Activated CD4-positive, alpha-beta memory T cell treated with anti-CD3 and anti-CD28 coated beads for 36 hours (primary cell): ENCODE measurements around the gene PIGQ. TPM values are rescaled to one million over a fixed set of nuclear protein-coding genes. Genes with fewer than 3 reads are reported as not detected.

Experiments
- CTCF ChIA-PET: fragments of 350-600 bp; sonication (Branson Sonifier 250); formaldehyde crosslinking; loops from one replicate; lab custom pipeline; 2021; ENCODE audit warnings: antibody characterized with exemption, inconsistent platforms; lab: Charles Lee
- POLR2A ChIA-PET: fragments of 350-600 bp; sonication (Branson Sonifier 250); formaldehyde crosslinking; loops from one replicate; lab custom pipeline; 2021; ENCODE audit warnings: antibody characterized with exemption; lab: Charles Lee
- DNase-seq: peaks from one replicate; pipeline ENCODE4 v3.0.0-alpha.2; 2020
- H3K27ac Mint-ChIP-seq: one replicate; pipeline ENCODE4 v1.8.0; 2021; ENCODE audit warnings: mixed read lengths
- H3K27me3 Mint-ChIP-seq: one replicate; pipeline ENCODE4 v1.8.0; 2021; ENCODE audit warnings: mixed read lengths
- H3K36me3 Mint-ChIP-seq: one replicate; pipeline ENCODE4 v1.8.0; 2021; ENCODE audit warnings: mixed read lengths
- H3K4me1 Mint-ChIP-seq: one replicate; pipeline ENCODE4 v1.8.0; 2021; ENCODE audit warnings: low read depth, mixed read lengths
- H3K4me3 Mint-ChIP-seq: one replicate; pipeline ENCODE4 v1.8.0; 2021; ENCODE audit warnings: mild to moderate bottlenecking, mixed read lengths
- H3K9me3 Mint-ChIP-seq: one replicate; pipeline ENCODE4 v1.8.0; 2021; ENCODE audit warnings: mixed read lengths
- intact Hi-C: fragments of 100-400 bp; cut with micrococcal nuclease; formaldehyde crosslinking; loops from one replicate; pipeline ENCODE4 v1.15.1; 2023
- total RNA-seq, 2 experiments: library from RNA; stranded (reverse); gene quantifications; one replicate each; pipeline ENCODE4 v1.2.3, GENCODE V29; 2021

Gene PIGQ
- total RNA-seq, 2 experiments from 2014 or later = 24.2 to 26.2 TPM

GRCh38 chr16:626787-627453 lies 57.2 kb downstream of the PIGQ start:
- Mint-ChIP-seq H3K27me3 (no peaks in the 10 kb centered on the region), H3K36me3 (no peaks in the 10 kb centered on the region), H3K27ac (no peak overlapping the region), H3K4me3 (no peak overlapping the region), H3K4me1 (no peaks in the 10 kb centered on the region), H3K9me3 (no peaks in the 10 kb centered on the region)
- DNase-seq = no peak
- intact Hi-C loops = no loop called here
- POLR2A ChIA-PET = no interaction called here
- CTCF ChIA-PET = no interaction called here

- no peaks in the 10 kb centered on the region for H3K4me1 Mint-ChIP-seq
- POLR2A ChIA-PET = no interaction called here
- no peaks in the 10 kb centered on the region for H3K36me3 Mint-ChIP-seq
- CTCF ChIA-PET = no interaction called here
- no peak for DNase-seq
- H3K9me3 Mint-ChIP-seq = no peaks in the 10 kb centered on the region
- H3K27ac Mint-ChIP-seq = no peak overlapping the region
- intact Hi-C loops = no loop called here
- H3K4me3 Mint-ChIP-seq = no peak overlapping the region
- no peaks in the 10 kb centered on the region for H3K27me3 Mint-ChIP-seq
Measured at GRCh38 chr16:627454-628239, 57.9 kb downstream of the PIGQ start.

- H3K9me3 Mint-ChIP-seq = no peaks in the 10 kb centered on the region
- H3K27ac Mint-ChIP-seq = no peak overlapping the region
- H3K4me3 Mint-ChIP-seq = no peak overlapping the region
- no peaks in the 10 kb centered on the region for H3K4me1 Mint-ChIP-seq
- no peaks in the 10 kb centered on the region for H3K27me3 Mint-ChIP-seq
- ChIA-PET POLR2A (no interaction called here), CTCF (no interaction called here)
- H3K36me3 Mint-ChIP-seq = no peaks in the 10 kb centered on the region
- DNase-seq = no peak
- intact Hi-C loops = no loop called here
Measured at GRCh38 chr16:628321-629061, 58.7 kb downstream of the PIGQ start.

DNA sequence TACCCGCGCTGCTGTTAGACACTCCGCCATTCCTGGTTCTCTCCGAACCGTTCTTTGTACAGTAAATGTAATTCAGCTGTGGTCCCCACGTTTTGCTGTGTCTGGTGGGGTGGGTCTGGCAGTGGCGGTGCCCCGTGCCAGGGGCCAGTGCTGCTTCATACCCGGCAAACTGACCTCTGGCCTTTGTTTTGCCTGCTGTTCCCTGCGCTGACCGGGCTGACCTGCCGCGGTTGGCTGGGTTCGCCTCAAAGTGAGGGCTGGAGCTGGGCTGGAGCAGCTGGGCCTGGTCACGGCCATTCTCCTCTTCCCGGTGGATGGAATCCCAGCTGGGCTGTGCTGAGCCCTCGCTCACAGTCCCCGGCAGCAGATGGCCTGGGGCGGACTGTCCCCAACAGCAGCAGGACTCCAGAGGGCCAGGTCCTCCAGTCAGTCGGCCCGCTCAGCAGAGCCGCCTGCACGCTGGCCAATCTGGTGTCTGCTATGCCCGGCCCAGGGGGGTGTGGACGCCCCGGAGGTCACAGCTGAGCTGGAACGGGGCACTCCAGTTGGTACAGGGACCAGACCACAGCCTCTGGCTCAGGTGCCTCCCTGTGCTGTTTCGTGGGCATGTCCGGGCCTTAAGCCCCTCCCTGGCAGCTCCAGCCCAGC lies 59.5 kb downstream of the PIGQ start:
- no peak for DNase-seq
- Mint-ChIP-seq H3K36me3 (no peaks in the 10 kb centered on the region), H3K9me3 (no peaks in the 10 kb centered on the region), H3K27me3 (no peaks in the 10 kb centered on the region), H3K27ac (no peak overlapping the region), H3K4me3 (no peak overlapping the region), H3K4me1 (no peaks in the 10 kb centered on the region)
- intact Hi-C loops = no loop called here
- ChIA-PET CTCF (no interaction called here), POLR2A (no interaction called here)

DNA sequence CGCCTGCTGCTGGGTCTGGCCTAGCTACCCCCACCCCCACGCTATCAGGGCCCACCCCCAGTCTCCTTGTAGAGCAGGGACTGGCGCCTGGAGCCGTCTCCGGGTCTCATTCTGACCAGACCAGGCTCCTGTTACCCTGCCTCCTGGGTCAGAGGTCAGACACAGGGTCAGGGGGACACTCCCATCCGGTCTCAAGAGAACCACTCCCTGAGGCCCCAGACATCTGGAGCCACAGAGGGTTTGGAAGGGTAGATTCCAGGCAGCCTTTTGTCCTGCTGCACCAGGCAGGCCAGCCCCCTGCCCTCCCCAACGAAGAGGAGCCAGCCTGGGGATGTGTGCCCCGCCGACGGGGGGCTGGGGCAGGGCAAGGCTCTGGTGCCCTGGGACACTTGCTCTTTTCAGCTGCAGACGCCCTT lies 60.1 kb downstream of the PIGQ start:
- no peak overlapping the region for H3K27ac Mint-ChIP-seq
- CTCF ChIA-PET = no interaction called here
- H3K4me1 Mint-ChIP-seq = peaks cover 2% of the 10 kb centered on the region
- H3K9me3 Mint-ChIP-seq = no peaks in the 10 kb centered on the region
- no peak overlapping the region for H3K4me3 Mint-ChIP-seq
- intact Hi-C loops = no loop called here
- no peak for DNase-seq
- no peaks in the 10 kb centered on the region for H3K27me3 Mint-ChIP-seq
- POLR2A ChIA-PET = no interaction called here
- no peaks in the 10 kb centered on the region for H3K36me3 Mint-ChIP-seq

- no peaks in the 10 kb centered on the region for H3K9me3 Mint-ChIP-seq
- no peaks in the 10 kb centered on the region for H3K36me3 Mint-ChIP-seq
- H3K27me3 Mint-ChIP-seq = no peaks in the 10 kb centered on the region
- intact Hi-C loops = no loop called here
- no peak overlapping the region for H3K4me3 Mint-ChIP-seq
- CTCF ChIA-PET = no interaction called here
- POLR2A ChIA-PET = no interaction called here
- peaks cover 5% of the 10 kb centered on the region for H3K4me1 Mint-ChIP-seq
- H3K27ac Mint-ChIP-seq = no peak overlapping the region
- no peak for DNase-seq
Measured at GRCh38 chr16:630249-630814, 60.6 kb downstream of the PIGQ start.

GRCh38 chr16:630815-631405 lies 61.1 kb downstream of the PIGQ start, which contains the start of gene WFIKKN1:
Gene WFIKKN1 (plus strand): TSS chr16:630985. CDS start chr16:631254, 269 bp downstream.
- DNase-seq = no peak
- Mint-ChIP-seq H3K36me3 (no peaks in the 10 kb centered on the region), H3K4me3 (no peak within 1 kb of the TSS), H3K4me1 (peaks cover 5% of the 10 kb centered on the region), H3K27ac (no peak within 1 kb of the TSS), H3K9me3 (no peaks in the 10 kb centered on the region), H3K27me3 (no peaks in the 10 kb centered on the region)
- CTCF ChIA-PET = no interaction called here
- POLR2A ChIA-PET = no interaction called here
- intact Hi-C loops = no loop called here

- H3K4me1 Mint-ChIP-seq = peaks cover 5% of the 10 kb centered on the region
- H3K36me3 Mint-ChIP-seq = peaks cover 4% of the 10 kb centered on the region
- DNase-seq = no peak
- H3K27ac Mint-ChIP-seq = no peak overlapping the region
- POLR2A ChIA-PET = no interaction called here
- CTCF ChIA-PET = no interaction called here
- H3K4me3 Mint-ChIP-seq = no peak overlapping the region
- no peaks in the 10 kb centered on the region for H3K9me3 Mint-ChIP-seq
- intact Hi-C loops = no loop called here
- H3K27me3 Mint-ChIP-seq = peaks cover 3% of the 10 kb centered on the region
Measured at GRCh38 chr16:631808-632358, 62.1 kb downstream of the PIGQ start.

GRCh38 chr16:632486-633335 lies 62.9 kb downstream of the PIGQ start:
- ChIA-PET CTCF (no interaction called here), POLR2A (no interaction called here)
- intact Hi-C loops = no loop called here
- Mint-ChIP-seq H3K36me3 (peaks cover 4% of the 10 kb centered on the region), H3K4me1 (peaks cover 5% of the 10 kb centered on the region), H3K4me3 (no peak overlapping the region), H3K9me3 (no peaks in the 10 kb centered on the region), H3K27me3 (peaks cover 3% of the 10 kb centered on the region), H3K27ac (no peak overlapping the region)
- DNase-seq = no peak

DNA sequence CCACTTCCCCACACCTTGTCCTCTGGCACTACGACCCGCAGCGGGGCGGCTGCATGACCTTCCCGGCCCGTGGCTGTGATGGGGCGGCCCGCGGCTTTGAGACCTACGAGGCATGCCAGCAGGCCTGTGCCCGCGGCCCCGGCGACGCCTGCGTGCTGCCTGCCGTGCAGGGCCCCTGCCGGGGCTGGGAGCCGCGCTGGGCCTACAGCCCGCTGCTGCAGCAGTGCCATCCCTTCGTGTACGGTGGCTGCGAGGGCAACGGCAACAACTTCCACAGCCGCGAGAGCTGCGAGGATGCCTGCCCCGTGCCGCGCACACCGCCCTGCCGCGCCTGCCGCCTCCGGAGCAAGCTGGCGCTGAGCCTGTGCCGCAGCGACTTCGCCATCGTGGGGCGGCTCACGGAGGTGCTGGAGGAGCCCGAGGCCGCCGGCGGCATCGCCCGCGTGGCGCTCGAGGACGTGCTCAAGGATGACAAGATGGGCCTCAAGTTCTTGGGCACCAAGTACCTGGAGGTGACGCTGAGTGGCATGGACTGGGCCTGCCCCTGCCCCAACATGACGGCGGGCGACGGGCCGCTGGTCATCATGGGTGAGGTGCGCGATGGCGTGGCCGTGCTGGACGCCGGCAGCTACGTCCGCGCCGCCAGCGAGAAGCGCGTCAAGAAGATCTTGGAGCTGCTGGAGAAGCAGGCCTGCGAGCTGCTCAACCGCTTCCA lies 63.7 kb downstream of the PIGQ start:
- no peak overlapping the region for H3K27ac Mint-ChIP-seq
- H3K4me3 Mint-ChIP-seq = no peak overlapping the region
- H3K36me3 Mint-ChIP-seq = peaks cover 4% of the 10 kb centered on the region
- CTCF ChIA-PET = no interaction called here
- H3K27me3 Mint-ChIP-seq = peaks cover 3% of the 10 kb centered on the region
- POLR2A ChIA-PET = no interaction called here
- intact Hi-C loops = no loop called here
- DNase-seq = no peak
- H3K4me1 Mint-ChIP-seq = peaks cover 5% of the 10 kb centered on the region
- H3K9me3 Mint-ChIP-seq = no peaks in the 10 kb centered on the region
